Stromal cell of bone marrow (primary cell): ENCODE results near the gene TSPAN18.

Experiments used
- DNase-seq: peaks from one replicate; pipeline ENCODE4 v3.0.0-alpha.2; 2012; ENCODE audit warnings: low read depth

Gene TSPAN18

GRCh38 chr11:44711113-44711786 is 15.5 kb upstream of the TSPAN18 start:
- no peak for DNase-seq

- no peak for DNase-seq
These were observed 14.8 kb upstream of the TSPAN18 start for GRCh38 chr11:44711787-44712608.

- no peak for DNase-seq
These were observed 13.7 kb upstream of the TSPAN18 start for GRCh38 chr11:44713022-44713421.

- no peak for DNase-seq
These were observed 10.5 kb upstream of the TSPAN18 start for GRCh38 chr11:44716256-44716655.

GRCh38 chr11:44718057-44718456 is 8.7 kb upstream of the TSPAN18 start:
- DNase-seq = no peak

GRCh38 chr11:44718612-44719390 is 8.0 kb upstream of the TSPAN18 start:
- no peak for DNase-seq

DNA sequence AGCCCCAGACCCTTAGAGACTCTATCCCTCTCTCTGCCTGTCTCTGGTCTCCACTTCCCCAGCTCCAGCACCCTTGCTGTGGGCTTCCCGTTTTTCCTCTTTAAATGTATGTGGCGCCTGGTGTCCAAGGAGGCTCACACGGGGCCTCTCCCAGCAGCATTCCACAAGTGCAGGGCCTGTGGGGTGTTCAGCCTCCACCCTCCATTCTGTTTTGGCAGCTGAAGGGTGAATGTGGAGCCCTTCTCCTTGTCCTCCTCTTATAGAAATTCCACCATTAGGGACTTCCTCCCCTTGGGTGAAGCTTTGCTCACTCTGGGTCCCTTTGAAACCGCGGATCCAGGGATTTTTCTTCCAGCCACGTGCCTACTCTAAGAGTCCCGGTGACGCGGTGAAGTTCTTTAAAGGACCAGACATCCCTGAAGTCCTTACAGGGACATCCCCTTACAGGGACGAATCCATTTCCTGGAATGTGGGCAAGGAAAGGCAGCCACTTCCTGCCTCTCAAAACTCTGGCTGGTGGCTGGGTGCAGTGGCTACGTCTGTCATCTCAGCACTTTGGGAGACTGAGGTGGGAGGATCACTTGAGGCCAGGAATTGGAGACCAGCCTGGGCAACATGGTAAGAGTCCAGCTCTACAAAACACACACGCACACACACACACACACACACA is 1.6 kb upstream of the TSPAN18 start:
- DNase-seq = no peak

GRCh38 chr11:44725757-44726282 is 942 bp upstream of the TSPAN18 start:
- no peak for DNase-seq

DNA sequence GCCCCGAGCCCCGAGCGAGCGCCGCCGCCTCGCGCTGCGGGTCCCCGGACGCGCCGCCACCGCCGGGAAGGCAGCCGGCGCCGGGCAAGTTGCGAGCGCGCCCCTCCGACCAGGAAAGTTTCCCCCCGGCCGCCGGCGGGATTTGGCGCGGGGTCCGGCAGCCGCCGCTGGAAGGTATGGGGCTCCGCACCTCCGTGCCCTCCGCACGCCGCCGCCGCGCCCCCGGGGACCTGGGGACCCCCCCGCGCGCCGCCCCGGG is 281 bp downstream of the TSPAN18 start:
- DNase-seq = no peak

DNA sequence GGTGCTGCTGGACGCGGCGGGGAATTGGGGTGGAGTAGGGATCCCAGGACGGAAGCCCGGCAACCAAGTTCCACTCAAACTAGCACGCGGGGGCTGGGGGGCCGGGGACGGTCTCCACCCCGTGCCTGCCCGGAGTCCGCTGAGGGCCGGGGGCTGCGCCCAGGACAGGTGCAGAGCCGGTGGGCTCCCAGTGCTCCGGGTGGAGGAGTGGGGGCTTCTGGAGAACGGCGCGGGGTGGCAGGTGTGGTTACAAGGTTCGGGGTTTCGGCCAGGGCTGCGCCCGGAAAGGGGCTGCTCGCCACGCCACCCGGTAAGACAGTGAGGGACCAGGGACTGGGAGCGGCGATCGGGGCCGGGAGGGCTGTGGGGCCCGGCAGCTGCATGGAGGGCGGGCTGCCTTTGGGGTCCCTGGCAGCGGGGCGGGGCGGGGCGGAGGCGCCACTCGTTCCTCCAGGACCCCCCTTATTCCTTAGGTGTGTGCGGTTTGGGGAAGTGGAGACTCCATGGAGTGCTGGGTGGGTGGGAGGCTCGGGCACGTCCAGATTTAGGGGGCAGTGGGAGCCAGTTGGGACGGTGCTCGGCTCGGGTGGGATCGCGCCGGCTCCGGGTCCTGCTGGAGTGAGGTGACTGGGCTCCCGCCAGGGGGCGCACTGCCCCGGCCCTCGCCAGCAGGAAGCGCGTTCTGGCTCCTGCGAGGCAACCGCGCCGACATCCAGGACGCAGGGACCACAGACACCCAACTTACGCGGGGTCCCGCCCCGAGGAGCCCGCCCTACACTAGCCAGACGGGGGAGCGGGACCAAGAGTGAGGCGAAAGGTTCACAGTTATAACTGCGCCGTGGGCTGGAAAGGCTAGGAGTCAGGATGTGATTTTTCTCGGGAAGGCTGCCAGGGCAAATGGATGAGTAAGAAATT is 868 bp downstream of the TSPAN18 start:
- no peak for DNase-seq

DNA sequence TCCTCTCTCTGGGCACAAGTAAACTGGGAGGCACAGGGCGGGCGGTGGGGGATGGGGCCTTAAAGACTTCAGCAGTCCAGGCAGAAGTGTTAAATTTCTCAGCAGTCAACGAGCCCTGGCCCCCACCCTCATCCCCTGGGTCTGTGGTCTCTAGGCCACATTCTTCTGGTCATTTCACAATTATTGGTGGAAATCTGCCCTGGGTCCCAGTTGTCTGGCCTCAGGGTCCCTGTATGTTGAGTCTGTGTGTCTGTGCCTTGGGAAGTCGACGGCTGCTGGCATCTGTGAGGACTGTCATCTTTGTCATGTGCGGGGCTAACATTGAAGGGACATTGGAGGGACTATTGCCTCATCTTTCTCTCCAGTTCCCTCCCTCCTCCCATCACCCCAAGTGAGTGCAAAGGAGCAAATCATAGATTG is 1.7 kb downstream of the TSPAN18 start:
- DNase-seq = no peak

DNA sequence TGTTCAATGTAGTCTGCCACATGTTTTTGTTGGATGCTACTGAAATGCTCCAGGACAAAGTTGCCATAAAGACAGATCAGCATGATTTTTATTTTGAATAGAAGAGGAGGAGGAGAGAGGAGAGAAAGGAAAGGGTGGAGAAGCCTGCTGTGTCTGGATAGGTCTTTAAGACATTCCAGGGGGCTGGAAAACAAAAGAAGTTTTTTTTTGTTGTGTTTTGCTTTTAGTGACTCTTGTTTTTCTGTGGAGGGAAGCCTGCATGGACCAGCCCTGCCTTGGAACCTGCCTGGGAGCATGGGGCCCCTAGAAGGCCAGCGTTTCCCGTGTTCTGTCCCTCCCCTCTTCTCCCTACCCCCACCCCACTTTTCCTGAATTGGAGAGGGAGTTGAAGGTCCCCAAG is 2.3 kb downstream of the TSPAN18 start:
- no peak for DNase-seq

- DNase-seq = no peak
These were observed 3.0 kb downstream of the TSPAN18 start for GRCh38 chr11:44729713-44730112.

DNA sequence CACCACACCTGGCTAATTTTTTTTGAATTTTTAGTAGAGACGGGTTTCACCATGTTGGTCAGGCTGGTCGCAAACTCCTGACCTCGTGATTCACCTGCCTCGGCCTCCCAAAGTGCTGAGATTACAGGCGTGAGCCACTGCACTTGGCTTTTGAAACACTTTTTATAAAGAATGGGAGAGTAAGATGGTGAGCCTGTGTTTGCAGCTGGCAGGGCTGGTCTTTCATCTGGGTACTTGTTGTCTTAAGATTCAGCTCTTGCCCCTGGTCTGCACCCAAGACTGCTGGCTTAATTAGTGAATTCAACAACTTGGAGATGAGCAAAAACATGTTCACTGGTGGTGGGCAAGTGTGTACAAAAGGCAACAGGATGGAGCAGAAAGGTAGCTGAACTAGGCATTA is 4.0 kb downstream of the TSPAN18 start:
- DNase-seq = no peak

DNA sequence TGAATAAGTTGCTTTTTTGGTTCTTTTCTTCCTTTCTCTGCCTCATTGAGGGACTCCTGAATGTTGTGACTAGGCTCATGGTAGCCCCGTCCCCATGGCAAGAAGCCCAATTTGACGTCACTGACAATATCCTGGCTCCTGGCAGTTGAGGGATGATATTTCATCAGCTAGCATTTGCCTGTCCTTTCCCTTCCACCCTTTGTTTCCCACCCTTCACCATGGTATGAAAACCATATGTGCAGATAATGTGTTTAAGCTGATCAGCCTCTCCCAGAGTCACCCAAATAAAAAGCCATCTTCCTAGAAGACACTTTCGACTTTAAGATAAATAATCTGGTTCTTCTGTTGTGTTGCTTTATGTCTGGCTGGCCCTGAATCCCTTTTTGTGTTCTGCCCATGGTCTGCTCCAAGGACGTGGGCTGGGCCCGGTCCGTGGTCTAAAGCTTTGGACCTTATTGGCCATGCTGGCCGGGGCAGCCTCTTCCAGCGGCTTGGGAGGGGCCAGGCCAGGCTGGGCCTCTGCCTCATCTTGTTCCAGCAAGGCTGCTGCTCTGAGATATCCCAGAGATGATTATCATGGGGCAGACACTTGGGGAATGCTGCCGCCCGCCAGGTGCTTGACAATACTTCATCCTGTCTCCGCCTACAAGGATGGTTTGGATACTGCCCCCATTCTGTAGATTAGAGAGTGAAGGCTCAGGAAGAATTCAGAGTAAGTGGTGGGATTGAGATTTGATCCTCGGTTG is 5.1 kb downstream of the TSPAN18 start:
- no peak for DNase-seq

DNA sequence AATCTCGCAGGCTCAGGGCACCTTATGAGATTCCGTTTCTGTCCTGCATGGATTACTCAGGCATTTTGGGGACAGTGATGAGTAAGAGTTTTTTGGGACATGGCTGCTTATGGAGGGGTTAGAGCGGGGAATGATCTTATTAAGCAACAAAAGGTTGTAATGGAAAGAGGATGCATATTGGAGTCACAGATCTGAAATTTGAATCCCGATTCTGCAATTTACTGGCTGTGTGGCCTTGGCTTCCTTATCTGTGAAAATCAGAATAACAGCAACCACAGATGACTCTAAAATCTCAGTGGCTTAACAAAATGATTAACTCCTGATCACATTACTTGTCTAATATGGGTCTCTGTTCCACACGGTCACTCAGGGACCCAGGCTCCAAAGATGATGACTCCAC is 5.8 kb downstream of the TSPAN18 start:
- no peak for DNase-seq

DNA sequence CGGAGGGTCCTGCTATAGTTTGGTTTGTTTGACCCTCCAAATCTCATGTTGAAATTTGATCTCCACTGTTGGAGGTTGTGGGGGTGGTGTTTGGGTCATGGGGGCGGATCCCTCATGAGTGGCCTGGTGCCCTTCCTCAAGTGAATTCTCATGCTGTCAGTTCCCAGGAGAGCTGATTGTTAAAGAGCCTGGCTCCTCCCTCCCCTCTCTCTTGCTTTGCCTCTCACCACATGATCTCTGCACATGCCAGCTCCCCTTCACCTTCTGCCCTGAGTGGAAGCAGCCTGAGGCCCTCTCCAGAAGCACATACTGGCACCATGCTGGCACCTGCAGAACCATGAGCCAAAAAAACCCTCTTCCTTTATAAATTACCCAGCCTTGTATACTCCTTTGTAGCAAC is 7.1 kb downstream of the TSPAN18 start:
- no peak for DNase-seq

DNA sequence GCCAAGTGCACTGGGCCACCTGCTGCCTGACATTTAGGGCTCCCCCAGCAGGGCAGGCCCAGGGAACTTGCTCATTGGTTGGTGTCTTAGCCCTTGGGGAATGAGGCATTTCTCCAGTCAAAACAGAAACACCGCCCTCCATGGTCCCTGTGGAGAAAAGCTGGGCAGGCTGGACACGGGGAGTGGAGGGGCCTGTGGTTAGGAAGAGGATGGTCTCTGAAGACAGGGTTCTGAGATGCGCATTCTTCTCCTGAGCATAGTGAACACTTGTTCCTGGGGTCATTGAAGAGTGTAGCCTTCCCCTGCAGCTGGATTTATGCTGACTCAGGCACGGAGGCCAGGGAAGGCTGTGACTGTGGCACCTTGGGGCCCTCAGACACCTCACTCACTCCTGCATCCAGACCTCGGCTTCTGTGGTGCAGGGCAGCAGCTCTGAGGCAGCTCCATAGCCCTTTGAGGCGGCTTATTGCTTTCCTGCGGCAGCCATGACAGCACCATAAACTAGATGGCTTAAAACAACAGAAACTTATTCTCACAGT is 8.2 kb downstream of the TSPAN18 start:
- no peak for DNase-seq

- no peak for DNase-seq
These were observed 10.0 kb downstream of the TSPAN18 start for GRCh38 chr11:44736791-44737190.
